Measurements from ENCODE around the gene TMEM11.

GRCh38 chr17:21204935-21205334 lies 9.0 kb downstream of the TMEM11 start:
- no peak for TF ChIP-seq POLR2AphosphoS5 (IDR thresholded peaks at IDR 0.05; ENCODE audit: low read depth, low read length)
- no peak for TF ChIP-seq CTCF (IDR thresholded peaks at IDR 0.05)
